DND-41 (cell line): Measurements from ENCODE around the gene OR4D5.

Experiments used
- ATAC-seq: fragments of 200-7000 bp; cut with Tn5 transposase; 3 replicates; pipeline ENCODE4 v1.9.1; 2021; ENCODE audit warnings: low read depth; ENCODE audit not compliant: insufficient read depth
- DNase-seq: peaks from one replicate; pipeline ENCODE4 v3.0.0-alpha.2; 2020
- H2AFZ ChIP-seq: 2 replicates; pipeline ENCODE4 v1.6.0; 2012; ENCODE audit warnings: low read depth, low read length
- H3K27ac ChIP-seq: 2 replicates; pipeline ENCODE4 v1.5.1; 2012; ENCODE audit warnings: low read length, inconsistent platforms
- H3K27me3 ChIP-seq: fragments of 200-600 bp; sonication (generic); 2 replicates; pipeline ENCODE4 v1.6.0; 2012; ENCODE audit warnings: low read length, mild to moderate bottlenecking, inconsistent platforms; ENCODE audit not compliant: insufficient read depth, poor library complexity
- H3K36me3 ChIP-seq: 2 replicates; pipeline ENCODE4 v1.5.1; 2012; ENCODE audit warnings: low read length, inconsistent platforms; ENCODE audit not compliant: insufficient read depth
- H3K4me1 ChIP-seq: 2 replicates; pipeline ENCODE4 v1.5.1; 2012; ENCODE audit warnings: mild to moderate bottlenecking, low read length; ENCODE audit not compliant: insufficient read depth
- H3K4me2 ChIP-seq: 2 replicates; pipeline ENCODE4 v1.6.0; 2012; ENCODE audit warnings: mild to moderate bottlenecking, moderate library complexity, low read length, inconsistent platforms; ENCODE audit not compliant: insufficient read depth
- H3K4me3 ChIP-seq, 2 experiments: fragments of 200-600 bp in 1 of 2; shearing (Covaris generic) in 1 of 2; 2 replicates each; pipeline ENCODE4 v1.5.1; 2012 to 2016; ENCODE audit warnings: inconsistent platforms in 2 of 2, low read length in 2 of 2, mild to moderate bottlenecking in 2 of 2, low read depth in 1 of 2, moderate library complexity in 1 of 2
- H3K79me2 ChIP-seq: 2 replicates; pipeline ENCODE4 v1.6.0; 2012; ENCODE audit warnings: low read length, inconsistent platforms; ENCODE audit not compliant: insufficient read depth
- H3K9ac ChIP-seq: 2 replicates; pipeline ENCODE4 v1.6.0; 2012; ENCODE audit warnings: low read depth, mild to moderate bottlenecking, inconsistent platforms, low read length, moderate library complexity
- H3K9me3 ChIP-seq: 2 replicates; pipeline ENCODE4 v1.5.1; 2012; ENCODE audit warnings: low read length, moderate library complexity, mild to moderate bottlenecking, inconsistent platforms; ENCODE audit not compliant: insufficient read depth, severe bottlenecking
- H4K20me1 ChIP-seq: 2 replicates; pipeline ENCODE4 v1.6.0; 2012; ENCODE audit warnings: low read length; ENCODE audit not compliant: insufficient read depth
- EZH2 ChIP-seq: IDR thresholded peaks from 3 replicates; pipeline ENCODE4 v1.6.1; 2012; ENCODE audit warnings: borderline replicate concordance, low read depth, mild to moderate bottlenecking, moderate library complexity, low read length, inconsistent platforms; ENCODE audit not compliant: severe bottlenecking
- TF ChIP-seq, protein P1 (sequence below): IDR thresholded peaks from 2 replicates; pipeline ENCODE4 v1.5.1; 2012; ENCODE audit warnings: borderline replicate concordance, low read length, moderate library complexity, mild to moderate bottlenecking; ENCODE audit not compliant: poor library complexity, severe bottlenecking; ENCODE audit errors: extremely low read depth

The OR4D5 gene

DNA sequence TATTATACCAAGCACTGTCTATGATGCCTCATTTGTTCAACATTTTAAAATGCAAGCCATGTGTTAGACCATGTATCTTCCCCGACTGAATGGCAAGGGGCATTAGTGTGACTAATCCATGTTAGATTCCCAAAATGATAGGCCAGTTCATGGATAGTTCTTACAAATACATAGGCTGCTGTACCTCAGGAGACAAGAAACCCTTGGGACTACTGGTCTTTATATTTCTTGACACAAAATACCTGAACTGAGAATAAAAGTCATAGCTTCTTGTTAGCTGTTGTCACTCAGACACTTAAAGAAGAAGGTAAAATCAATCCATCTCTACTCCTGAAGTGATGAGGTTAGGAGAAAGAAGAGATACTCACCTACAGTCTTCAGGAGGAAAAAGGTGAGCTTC lies 37.5 kb upstream of the OR4D5 start, which contains the start of gene OR8D4:
Gene OR8D4 (plus strand): TSS at position 301 of the 400 bp plus-strand sequence. CDS start 4,265 bp downstream, outside the sequence.
- no peaks in the 10 kb centered on the region for H3K4me1 ChIP-seq
- H3K9me3 ChIP-seq, result no peaks in the 10 kb centered on the region
- DNase-seq (no peak), ATAC-seq (no peak)
- no peaks in the 10 kb centered on the region for H3K79me2 ChIP-seq
- no peak within 1 kb of the TSS for H2AFZ ChIP-seq
- no peaks in the 10 kb centered on the region for H3K36me3 ChIP-seq
- H3K4me2 ChIP-seq, result no peak within 1 kb of the TSS
- H4K20me1 ChIP-seq, result no peaks in the 10 kb centered on the region
- peaks cover 2% of the 10 kb centered on the region for H3K27me3 ChIP-seq
- H3K27ac ChIP-seq, result no peak within 1 kb of the TSS
- no peak within 1 kb of the TSS for H3K9ac ChIP-seq
- H3K4me3 ChIP-seq, result no peak within 1 kb of the TSS
- TF ChIP-seq EZH2, result no peak
- TF ChIP-seq, protein P1, sequence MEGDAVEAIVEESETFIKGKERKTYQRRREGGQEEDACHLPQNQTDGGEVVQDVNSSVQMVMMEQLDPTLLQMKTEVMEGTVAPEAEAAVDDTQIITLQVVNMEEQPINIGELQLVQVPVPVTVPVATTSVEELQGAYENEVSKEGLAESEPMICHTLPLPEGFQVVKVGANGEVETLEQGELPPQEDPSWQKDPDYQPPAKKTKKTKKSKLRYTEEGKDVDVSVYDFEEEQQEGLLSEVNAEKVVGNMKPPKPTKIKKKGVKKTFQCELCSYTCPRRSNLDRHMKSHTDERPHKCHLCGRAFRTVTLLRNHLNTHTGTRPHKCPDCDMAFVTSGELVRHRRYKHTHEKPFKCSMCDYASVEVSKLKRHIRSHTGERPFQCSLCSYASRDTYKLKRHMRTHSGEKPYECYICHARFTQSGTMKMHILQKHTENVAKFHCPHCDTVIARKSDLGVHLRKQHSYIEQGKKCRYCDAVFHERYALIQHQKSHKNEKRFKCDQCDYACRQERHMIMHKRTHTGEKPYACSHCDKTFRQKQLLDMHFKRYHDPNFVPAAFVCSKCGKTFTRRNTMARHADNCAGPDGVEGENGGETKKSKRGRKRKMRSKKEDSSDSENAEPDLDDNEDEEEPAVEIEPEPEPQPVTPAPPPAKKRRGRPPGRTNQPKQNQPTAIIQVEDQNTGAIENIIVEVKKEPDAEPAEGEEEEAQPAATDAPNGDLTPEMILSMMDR, result no peak

DNA sequence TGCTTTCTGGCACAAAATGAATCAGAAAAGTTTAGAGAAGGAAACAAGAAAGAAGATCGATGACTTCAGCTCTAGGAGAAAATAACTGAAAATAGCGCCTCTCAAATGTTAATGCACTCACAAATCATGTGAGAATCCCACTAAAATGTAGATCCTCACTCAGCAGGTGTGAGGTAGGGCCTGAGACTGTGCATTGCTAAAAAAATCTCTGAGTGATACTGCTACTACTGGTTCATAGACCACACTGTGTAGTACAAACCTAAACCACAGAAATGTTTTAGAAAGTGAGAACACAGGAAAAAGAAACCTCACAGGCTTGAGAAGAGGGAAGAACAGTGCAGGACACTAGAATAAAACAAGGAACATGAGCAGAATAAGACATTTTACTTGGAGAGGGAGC lies 35.5 kb upstream of the OR4D5 start:
- Histone ChIP-seq H3K4me2 (no peak overlapping the region), H3K4me1 (no peaks in the 10 kb centered on the region), H3K4me3 (no peak overlapping the region), H2AFZ (no peak overlapping the region), H3K36me3 (no peaks in the 10 kb centered on the region), H4K20me1 (no peaks in the 10 kb centered on the region), H3K27ac (no peak overlapping the region), H3K27me3 (peaks cover 2% of the 10 kb centered on the region), H3K9ac (no peak overlapping the region), H3K9me3 (no peaks in the 10 kb centered on the region), H3K79me2 (no peaks in the 10 kb centered on the region)
- ATAC-seq (no peak), DNase-seq (no peak)
- TF ChIP-seq, protein P1, result no peak

DNA sequence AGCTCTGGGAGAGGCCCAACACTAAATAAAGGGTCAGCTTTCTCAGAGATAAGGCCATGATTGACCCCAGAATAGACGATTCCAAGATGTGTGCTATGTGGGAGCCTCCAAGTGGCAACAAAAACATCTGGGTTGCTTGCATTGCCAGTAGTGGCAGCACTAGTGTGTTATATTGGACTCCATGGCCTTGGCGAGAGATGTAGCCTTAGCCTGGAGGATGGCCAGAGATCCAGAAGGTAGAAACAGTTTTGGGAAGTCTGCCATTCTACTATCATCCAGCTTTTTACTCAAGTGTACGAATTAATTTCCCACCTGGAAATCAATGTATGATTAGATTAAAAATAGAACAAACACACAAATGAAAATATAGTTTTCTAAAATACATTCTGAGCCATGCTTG lies 34.5 kb upstream of the OR4D5 start:
- H3K27ac ChIP-seq, result no peak overlapping the region
- no peak overlapping the region for H3K9ac ChIP-seq
- H3K36me3 ChIP-seq, result no peaks in the 10 kb centered on the region

More for the DNA sequence above, 34.5 kb upstream of the OR4D5 start:
- H3K79me2 ChIP-seq, result no peaks in the 10 kb centered on the region
- H3K4me3 ChIP-seq, result no peak overlapping the region
- DNase-seq (no peak), ATAC-seq (no peak)
- peaks cover 2% of the 10 kb centered on the region for H3K27me3 ChIP-seq
- no peaks in the 10 kb centered on the region for H4K20me1 ChIP-seq
- no peak overlapping the region for H2AFZ ChIP-seq
- H3K4me2 ChIP-seq, result no peak overlapping the region
- TF ChIP-seq, protein P1, result no peak
- TF ChIP-seq EZH2, result no peak
- H3K4me1 ChIP-seq, result no peaks in the 10 kb centered on the region
- H3K9me3 ChIP-seq, result no peaks in the 10 kb centered on the region
